Retinal pigment epithelial cell (primary cell): ENCODE data around the gene RTN3.

Source experiments
- DNase-seq: peaks from one replicate; pipeline ENCODE4 v3.0.0-alpha.2; 2010; ENCODE audit warnings: low read depth
- H3K4me3 ChIP-seq: 2 replicates; pipeline ENCODE4 v1.5.1; 2011; ENCODE audit warnings: mild to moderate bottlenecking, low read length, control low read depth, moderate library complexity
- CTCF ChIP-seq: conservative IDR thresholded peaks from 2 replicates; pipeline ENCODE4 v1.5.1; 2011; ENCODE audit warnings: low read depth, low read length, control low read depth, inconsistent platforms

The RTN3 gene

GRCh38 chr11:63705526-63705925 is 24.2 kb downstream of the RTN3 start:
- DNase-seq: no peak
- H3K4me3 ChIP-seq: no peak overlapping the region
- no peak for TF ChIP-seq CTCF

- no peak for DNase-seq
- no peak for TF ChIP-seq CTCF
- no peak overlapping the region for H3K4me3 ChIP-seq
Observed at GRCh38 chr11:63708764-63709163, 27.5 kb downstream of the RTN3 start.

- H3K4me3 ChIP-seq: no peak overlapping the region
- TF ChIP-seq CTCF: no peak
- DNase-seq: no peak
Observed at GRCh38 chr11:63709336-63709884, 28.1 kb downstream of the RTN3 start.

GRCh38 chr11:63710476-63711217 is 29.3 kb downstream of the RTN3 start:
- DNase-seq: no peak
- H3K4me3 ChIP-seq: no peak overlapping the region
- peak; percentile 26 for TF ChIP-seq CTCF

GRCh38 chr11:63711838-63712237 is 30.5 kb downstream of the RTN3 start:
- DNase-seq: no peak
- no peak for TF ChIP-seq CTCF
- no peak overlapping the region for H3K4me3 ChIP-seq

- H3K4me3 ChIP-seq: no peak overlapping the region
- no peak for DNase-seq
- TF ChIP-seq CTCF: no peak
Observed at GRCh38 chr11:63713766-63714165, 32.5 kb downstream of the RTN3 start.

- H3K4me3 ChIP-seq: no peak overlapping the region
- no peak for DNase-seq
- no peak for TF ChIP-seq CTCF
Observed at GRCh38 chr11:63716046-63716445, 34.7 kb downstream of the RTN3 start.
